ENCODE data around the gene NOL3. TPM values are rescaled to one million over a fixed set of nuclear protein-coding genes. Genes with fewer than 3 reads are reported as not detected.
A peak's percentile ranks its signal among the peaks of the same experiment; 100 is the strongest.

Gene NOL3
- total and polyA plus RNA-seq, 2 of the 13 experiments (the other 11 are each of a cell fraction or from before 2014, with no cell fraction given), result 5.7 to 20.5 TPM

DNA sequence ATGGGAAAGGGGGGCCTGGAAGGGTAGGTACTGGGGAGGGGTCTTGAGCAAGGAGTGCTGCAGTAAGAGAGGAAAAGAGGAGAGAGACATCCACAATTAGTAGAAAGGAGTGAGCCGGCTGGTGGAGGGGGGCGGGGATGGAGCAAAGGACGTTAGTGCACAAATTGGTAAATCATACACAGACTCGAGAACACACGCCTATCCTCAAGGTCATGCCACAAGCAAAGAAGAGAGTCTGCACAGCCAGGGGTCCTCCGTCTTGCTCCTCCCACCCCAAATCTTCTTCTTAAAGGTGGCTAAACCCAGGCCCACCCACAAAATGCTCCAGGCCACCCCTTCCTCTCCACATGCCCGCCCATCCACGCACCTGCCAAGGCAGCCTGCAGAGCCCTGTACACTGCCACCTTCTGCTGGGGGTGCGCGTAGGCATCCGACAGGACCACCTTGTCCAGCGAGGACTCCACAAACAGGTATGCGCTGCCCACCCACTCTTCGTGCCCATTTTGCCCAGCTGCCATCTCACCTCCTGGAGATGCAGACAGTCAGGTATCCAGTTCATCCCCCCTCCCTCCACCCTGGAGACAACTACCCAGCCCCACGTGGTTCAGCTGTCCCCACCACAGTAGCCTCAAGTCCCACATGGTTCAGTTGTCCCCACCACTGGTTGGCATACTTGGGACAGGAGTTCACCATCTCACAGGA is 14.0 kb upstream of the NOL3 start:
- WGBS (ENCODE audit: low lambda C conversion rate), result 37% methylated on average over 15 of the region's 15 CpGs
- Histone ChIP-seq H3K27ac (ENCODE audit: extremely low read length, insufficient read depth, low read length) (no peak overlapping the region), H3K79me2 (ENCODE audit: insufficient read depth, low read length) (no peaks in the 10 kb centered on the region), H3K36me3 (replicated peaks in 1 of 2; ENCODE audit: control insufficient read depth in 1 of 2, insufficient read depth in 2 of 2, low read length in 2 of 2) (no peaks in the 10 kb centered on the region), H3K4me1 (ENCODE audit: insufficient read depth, low read length) (peaks cover 48% of the 10 kb centered on the region), H4K20me1 (ENCODE audit: insufficient read depth, low read length) (no peaks in the 10 kb centered on the region), H2AFZ (ENCODE audit: low read length) (no peak overlapping the region), H3K4me3 (replicated peaks in 1 of 3; ENCODE audit: insufficient read depth in 1 of 3, low read depth in 2 of 3, low read length in 3 of 3) (peak overlapping the region; percentile 2 to 64 (median 18); a peak in 3 of 6 replicates), H3K27me3 (ENCODE audit: control insufficient read depth in 1 of 2, insufficient read depth in 2 of 2, low read length in 2 of 2) (peaks cover 4% of the 10 kb centered on the region in 2 experiments; a peak in 2 of 5 replicates), H3K9ac (ENCODE audit: insufficient read depth, low read depth, low read length) (no peak overlapping the region), H3K4me2 (ENCODE audit: low read depth, low read length) (peak overlapping the region; percentile 59), H3K9me3 (ENCODE audit: low read length) (no peaks in the 10 kb centered on the region)
- in situ Hi-C loops (cut with HindIII; ENCODE audit: extremely low pct_ligation_motif_present, low pct_unique_long_range_greater_than_20kb) (loop anchor here (5.0 kb wide), 2 partner anchors 139 to 179 kb away; no protein-coding TSS in a partner anchor), intact Hi-C loops (cut with micrococcal nuclease; ENCODE audit: unreplicated experiment) (loop anchor here (5.0 to 10.0 kb wide), 2 partner anchors 199 to 261 kb away; no protein-coding TSS in a partner anchor)
- BruUV-seq (replicated peaks), result no TSS peak
- ATAC-seq, result no peak
- ChIA-PET CTCF (ENCODE audit: low intra/inter-chr PET ratio, low total read pairs) (interaction anchor here (0.9 to 2.4 kb wide), 4 partner anchors 47 to 179 kb away, joined by 3 to 28 read pairs (median 18); partner anchors contain the start of gene PHAF1), POLR2A (interaction anchor here (1.4 to 1.8 kb wide), 2 partner anchors 31 to 44 kb away, joined by 3 to 21 read pairs; no protein-coding TSS in a partner anchor)
- DNase-seq (ENCODE audit: low spot score), result no peak
- no peak for FAIRE-seq
- TF ChIP-seq, protein P1, sequence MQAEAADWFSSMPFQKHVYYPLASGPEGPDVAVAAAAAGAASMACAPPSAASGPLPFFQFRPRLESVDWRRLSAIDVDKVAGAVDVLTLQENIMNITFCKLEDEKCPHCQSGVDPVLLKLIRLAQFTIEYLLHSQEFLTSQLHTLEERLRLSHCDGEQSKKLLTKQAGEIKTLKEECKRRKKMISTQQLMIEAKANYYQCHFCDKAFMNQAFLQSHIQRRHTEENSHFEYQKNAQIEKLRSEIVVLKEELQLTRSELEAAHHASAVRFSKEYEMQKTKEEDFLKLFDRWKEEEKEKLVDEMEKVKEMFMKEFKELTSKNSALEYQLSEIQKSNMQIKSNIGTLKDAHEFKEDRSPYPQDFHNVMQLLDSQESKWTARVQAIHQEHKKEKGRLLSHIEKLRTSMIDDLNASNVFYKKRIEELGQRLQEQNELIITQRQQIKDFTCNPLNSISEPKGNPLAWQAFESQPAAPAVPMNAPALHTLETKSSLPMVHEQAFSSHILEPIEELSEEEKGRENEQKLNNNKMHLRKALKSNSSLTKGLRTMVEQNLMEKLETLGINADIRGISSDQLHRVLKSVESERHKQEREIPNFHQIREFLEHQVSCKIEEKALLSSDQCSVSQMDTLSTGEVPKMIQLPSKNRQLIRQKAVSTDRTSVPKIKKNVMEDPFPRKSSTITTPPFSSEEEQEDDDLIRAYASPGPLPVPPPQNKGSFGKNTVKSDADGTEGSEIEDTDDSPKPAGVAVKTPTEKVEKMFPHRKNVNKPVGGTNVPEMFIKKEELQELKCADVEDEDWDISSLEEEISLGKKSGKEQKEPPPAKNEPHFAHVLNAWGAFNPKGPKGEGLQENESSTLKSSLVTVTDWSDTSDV (CRISPR knock-in tag; IDR thresholded peaks at IDR 0.05), result 0 out of 2 replicates have a peak, but pooled peaks have one; percentile 27
- TF ChIP-seq, protein P2, sequence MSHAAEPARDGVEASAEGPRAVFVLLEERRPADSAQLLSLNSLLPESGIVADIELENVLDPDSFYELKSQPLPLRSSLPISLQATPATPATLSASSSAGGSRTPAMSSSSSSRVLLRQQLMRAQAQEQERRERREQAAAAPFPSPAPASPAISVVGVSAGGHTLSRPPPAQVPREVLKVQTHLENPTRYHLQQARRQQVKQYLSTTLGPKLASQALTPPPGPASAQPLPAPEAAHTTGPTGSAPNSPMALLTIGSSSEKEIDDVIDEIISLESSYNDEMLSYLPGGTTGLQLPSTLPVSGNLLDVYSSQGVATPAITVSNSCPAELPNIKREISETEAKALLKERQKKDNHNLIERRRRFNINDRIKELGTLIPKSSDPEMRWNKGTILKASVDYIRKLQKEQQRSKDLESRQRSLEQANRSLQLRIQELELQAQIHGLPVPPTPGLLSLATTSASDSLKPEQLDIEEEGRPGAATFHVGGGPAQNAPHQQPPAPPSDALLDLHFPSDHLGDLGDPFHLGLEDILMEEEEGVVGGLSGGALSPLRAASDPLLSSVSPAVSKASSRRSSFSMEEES (CRISPR knock-in tag; IDR thresholded peaks at IDR 0.05), result no peak
- TF ChIP-seq ADNP (CRISPR knock-in tag; IDR thresholded peaks at IDR 0.05), result no peak
- TF ChIP-seq RBM22 (optimal IDR thresholded peaks at IDR 0.05; ENCODE audit: low read length), result no peak
- no peak for TF ChIP-seq SETDB1 (CRISPR knock-in tag; IDR thresholded peaks at IDR 0.05; ENCODE audit: borderline replicate concordance)
- no peak for TF ChIP-seq ERF (CRISPR knock-in tag; IDR thresholded peaks at IDR 0.05)
- TF ChIP-seq ZNF207 (IDR thresholded peaks at IDR 0.05; ENCODE audit: borderline replicate concordance), result no peak
- TF ChIP-seq, protein P3, sequence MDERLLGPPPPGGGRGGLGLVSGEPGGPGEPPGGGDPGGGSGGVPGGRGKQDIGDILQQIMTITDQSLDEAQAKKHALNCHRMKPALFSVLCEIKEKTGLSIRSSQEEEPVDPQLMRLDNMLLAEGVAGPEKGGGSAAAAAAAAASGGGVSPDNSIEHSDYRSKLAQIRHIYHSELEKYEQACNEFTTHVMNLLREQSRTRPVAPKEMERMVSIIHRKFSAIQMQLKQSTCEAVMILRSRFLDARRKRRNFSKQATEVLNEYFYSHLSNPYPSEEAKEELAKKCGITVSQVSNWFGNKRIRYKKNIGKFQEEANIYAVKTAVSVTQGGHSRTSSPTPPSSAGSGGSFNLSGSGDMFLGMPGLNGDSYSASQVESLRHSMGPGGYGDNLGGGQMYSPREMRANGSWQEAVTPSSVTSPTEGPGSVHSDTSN (CRISPR knock-in tag; IDR thresholded peaks at IDR 0.05), result no peak
- 0 out of 2 replicates have a peak, but pooled peaks have one; percentile 35 for TF ChIP-seq ZBTB7B (CRISPR knock-in tag; IDR thresholded peaks at IDR 0.05)
- TF ChIP-seq ZNF331 (CRISPR knock-in tag; IDR thresholded peaks at IDR 0.05), result peak; percentile 74
- no peak for TF ChIP-seq NFE2L1 (CRISPR knock-in tag; IDR thresholded peaks at IDR 0.05; ENCODE audit: borderline replicate concordance)
- no peak for TF ChIP-seq ELF1 (CRISPR knock-in tag; IDR thresholded peaks at IDR 0.05)
- no peak for TF ChIP-seq ZNF792 (CRISPR knock-in tag; IDR thresholded peaks at IDR 0.05)
- no peak for TF ChIP-seq ZNF350 (CRISPR knock-in tag; IDR thresholded peaks at IDR 0.05; ENCODE audit: borderline replicate concordance, low read depth)
- TF ChIP-seq, protein P4, sequence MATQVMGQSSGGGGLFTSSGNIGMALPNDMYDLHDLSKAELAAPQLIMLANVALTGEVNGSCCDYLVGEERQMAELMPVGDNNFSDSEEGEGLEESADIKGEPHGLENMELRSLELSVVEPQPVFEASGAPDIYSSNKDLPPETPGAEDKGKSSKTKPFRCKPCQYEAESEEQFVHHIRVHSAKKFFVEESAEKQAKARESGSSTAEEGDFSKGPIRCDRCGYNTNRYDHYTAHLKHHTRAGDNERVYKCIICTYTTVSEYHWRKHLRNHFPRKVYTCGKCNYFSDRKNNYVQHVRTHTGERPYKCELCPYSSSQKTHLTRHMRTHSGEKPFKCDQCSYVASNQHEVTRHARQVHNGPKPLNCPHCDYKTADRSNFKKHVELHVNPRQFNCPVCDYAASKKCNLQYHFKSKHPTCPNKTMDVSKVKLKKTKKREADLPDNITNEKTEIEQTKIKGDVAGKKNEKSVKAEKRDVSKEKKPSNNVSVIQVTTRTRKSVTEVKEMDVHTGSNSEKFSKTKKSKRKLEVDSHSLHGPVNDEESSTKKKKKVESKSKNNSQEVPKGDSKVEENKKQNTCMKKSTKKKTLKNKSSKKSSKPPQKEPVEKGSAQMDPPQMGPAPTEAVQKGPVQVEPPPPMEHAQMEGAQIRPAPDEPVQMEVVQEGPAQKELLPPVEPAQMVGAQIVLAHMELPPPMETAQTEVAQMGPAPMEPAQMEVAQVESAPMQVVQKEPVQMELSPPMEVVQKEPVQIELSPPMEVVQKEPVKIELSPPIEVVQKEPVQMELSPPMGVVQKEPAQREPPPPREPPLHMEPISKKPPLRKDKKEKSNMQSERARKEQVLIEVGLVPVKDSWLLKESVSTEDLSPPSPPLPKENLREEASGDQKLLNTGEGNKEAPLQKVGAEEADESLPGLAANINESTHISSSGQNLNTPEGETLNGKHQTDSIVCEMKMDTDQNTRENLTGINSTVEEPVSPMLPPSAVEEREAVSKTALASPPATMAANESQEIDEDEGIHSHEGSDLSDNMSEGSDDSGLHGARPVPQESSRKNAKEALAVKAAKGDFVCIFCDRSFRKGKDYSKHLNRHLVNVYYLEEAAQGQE (IDR thresholded peaks at IDR 0.05; ENCODE audit: borderline replicate concordance in 1 of 2, low read depth in 1 of 2, low read length in 2 of 2), result no peak
